ENCODE data around the gene ERP44. TPM values are rescaled to one million over a fixed set of nuclear protein-coding genes. Genes with fewer than 3 reads are reported as not detected.
A peak's percentile ranks its signal among the peaks of the same experiment; 100 is the strongest.

The ERP44 gene
- polyA plus RNA-seq, 3 donors from 2014 or later: 42.0 to 53.4 (median 46.6) TPM

- Mint-ChIP-seq H3K27ac (peak overlapping the region in 1 of 6 donors; percentile 24), H3K4me1 (peaks cover 36 to 63% of the 10 kb centered on the region in 2 donors), H3K4me3 (peak overlapping the region in 1 of 5 donors; percentile 15), H3K36me3 (peaks cover 12 to 14% (median 13%) of the 10 kb centered on the region in 3 donors), H3K9me3 (no peaks in the 10 kb centered on the region), H3K27me3 (ENCODE audit: low read depth in 3 of 3) (no peaks in the 10 kb centered on the region)
- no peak for DNase-seq
Observed at GRCh38 chr9:100033877-100034551, 64.8 kb downstream of the ERP44 start.

DNA sequence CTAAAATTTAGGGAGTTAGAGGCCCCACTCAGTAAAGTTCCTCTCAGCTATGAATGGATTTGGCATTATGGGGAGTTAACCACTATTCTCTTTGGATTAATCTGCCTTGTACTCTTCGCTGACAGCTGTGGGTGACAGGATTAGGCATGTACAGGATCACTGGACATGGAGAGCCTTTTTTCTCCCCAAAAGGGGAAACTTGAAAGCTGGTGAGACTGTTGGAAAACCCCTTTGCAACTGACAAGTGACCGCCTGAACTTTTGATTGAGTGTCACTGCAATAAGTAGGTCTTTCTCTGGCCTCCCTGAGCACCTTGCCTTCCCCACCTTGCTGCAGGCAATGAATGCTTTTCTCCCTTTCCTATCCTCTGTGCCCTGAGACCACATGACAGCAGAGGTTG is 68.3 kb downstream of the ERP44 start:
- Mint-ChIP-seq H3K9me3 (no peaks in the 10 kb centered on the region), H3K36me3 (no peaks in the 10 kb centered on the region), H3K4me1 (peaks cover 27 to 39% of the 10 kb centered on the region in 2 donors), H3K4me3 (no peak overlapping the region), H3K27ac (peak overlapping the region in 2 of 6 donors; percentile 20 to 62), H3K27me3 (ENCODE audit: low read depth in 3 of 3) (no peaks in the 10 kb centered on the region)
- no peak for DNase-seq

- H3K9me3 Mint-ChIP-seq: no peaks in the 10 kb centered on the region
- peaks cover 16 to 26% of the 10 kb centered on the region in 2 donors for H3K4me1 Mint-ChIP-seq
- H3K36me3 Mint-ChIP-seq: peaks cover 0 to 3% (median under 1%) of the 10 kb centered on the region in 3 donors
- no peak overlapping the region for H3K4me3 Mint-ChIP-seq
- DNase-seq: no peak
- peak overlapping the region in 1 of 6 donors; percentile 38 for H3K27ac Mint-ChIP-seq
- H3K27me3 Mint-ChIP-seq (ENCODE audit: low read depth in 3 of 3): no peaks in the 10 kb centered on the region
Observed at GRCh38 chr9:100029251-100029650, 69.5 kb downstream of the ERP44 start.

DNA sequence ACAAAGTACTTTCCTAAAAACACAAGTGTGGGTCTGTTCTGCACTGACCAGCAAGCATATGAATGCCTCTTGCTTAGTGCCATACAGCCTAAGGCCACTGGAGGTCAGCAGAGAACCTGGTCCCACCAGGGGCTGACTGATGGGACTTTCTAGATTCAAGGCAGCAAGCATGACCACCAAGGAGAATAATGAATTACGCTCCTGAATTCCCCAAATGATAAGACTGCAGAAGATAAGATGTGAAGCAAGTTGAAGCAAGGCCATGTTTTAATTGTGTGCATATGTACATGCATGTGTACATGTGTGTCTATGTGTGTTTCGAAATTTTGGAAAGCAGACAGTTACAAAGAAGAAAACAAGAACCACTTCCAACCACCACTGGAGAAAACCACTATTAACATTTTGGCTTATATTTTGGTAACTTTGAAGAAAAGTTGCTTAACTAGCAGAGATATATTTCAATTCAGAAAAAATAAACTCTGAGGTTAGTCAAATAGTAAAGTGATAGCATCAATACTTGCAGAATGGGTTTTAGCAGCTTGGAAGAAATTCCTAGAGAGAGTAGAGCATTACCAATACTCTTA is 70.5 kb downstream of the ERP44 start:
- no peak overlapping the region for H3K4me3 Mint-ChIP-seq
- H3K9me3 Mint-ChIP-seq: no peaks in the 10 kb centered on the region
- H3K4me1 Mint-ChIP-seq: peaks cover 8 to 17% of the 10 kb centered on the region in 2 donors
- H3K27me3 Mint-ChIP-seq (ENCODE audit: low read depth in 3 of 3): no peaks in the 10 kb centered on the region
- peak; percentile 48 to 64 (median 51) for DNase-seq
- H3K27ac Mint-ChIP-seq: peak overlapping the region in 3 of 6 donors; percentile 53 to 67 (median 65)
- peaks cover 0 to 3% (median 3%) of the 10 kb centered on the region in 3 donors for H3K36me3 Mint-ChIP-seq

DNA sequence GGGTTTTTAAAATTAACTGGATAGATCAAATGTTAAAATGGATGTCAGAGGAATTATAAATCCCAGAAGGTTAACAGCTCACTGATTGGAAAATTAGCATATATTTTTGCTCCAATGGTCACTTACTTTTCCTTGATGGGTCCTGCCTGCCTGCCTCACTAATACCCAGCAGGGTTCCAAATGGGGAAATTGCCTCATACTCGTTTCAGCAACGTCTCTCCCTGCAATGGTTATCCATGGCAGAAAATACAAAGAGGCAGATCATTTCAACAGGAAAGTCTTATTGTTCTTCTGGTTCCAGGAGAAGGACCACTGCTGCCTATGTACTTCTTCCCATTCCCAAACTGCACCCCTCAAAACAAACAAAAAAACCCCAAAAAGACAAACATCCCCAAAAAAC is 71.3 kb downstream of the ERP44 start:
- Mint-ChIP-seq H3K27me3 (ENCODE audit: low read depth in 3 of 3) (no peaks in the 10 kb centered on the region), H3K4me1 (peaks cover 8 to 17% of the 10 kb centered on the region in 2 donors), H3K4me3 (no peak overlapping the region), H3K9me3 (no peaks in the 10 kb centered on the region), H3K36me3 (peaks cover 0 to 3% (median 3%) of the 10 kb centered on the region in 3 donors), H3K27ac (peak overlapping the region in 1 of 6 donors; percentile 33)
- DNase-seq: no peak

- Mint-ChIP-seq H3K27ac (no peak overlapping the region), H3K27me3 (ENCODE audit: low read depth in 3 of 3) (no peaks in the 10 kb centered on the region), H3K4me1 (no peaks in the 10 kb centered on the region), H3K36me3 (peaks cover 7 to 23% (median 10%) of the 10 kb centered on the region in 3 donors), H3K9me3 (no peaks in the 10 kb centered on the region), H3K4me3 (no peak overlapping the region)
- DNase-seq: no peak
Observed at GRCh38 chr9:100021931-100022330, 76.9 kb downstream of the ERP44 start.

- Mint-ChIP-seq H3K27me3 (ENCODE audit: low read depth in 3 of 3) (no peaks in the 10 kb centered on the region), H3K9me3 (no peaks in the 10 kb centered on the region), H3K4me1 (no peaks in the 10 kb centered on the region), H3K27ac (no peak overlapping the region), H3K36me3 (peaks cover 8 to 23% (median 10%) of the 10 kb centered on the region in 3 donors), H3K4me3 (no peak overlapping the region)
- DNase-seq: no peak
Observed at GRCh38 chr9:100020121-100020795, 78.5 kb downstream of the ERP44 start.

DNA sequence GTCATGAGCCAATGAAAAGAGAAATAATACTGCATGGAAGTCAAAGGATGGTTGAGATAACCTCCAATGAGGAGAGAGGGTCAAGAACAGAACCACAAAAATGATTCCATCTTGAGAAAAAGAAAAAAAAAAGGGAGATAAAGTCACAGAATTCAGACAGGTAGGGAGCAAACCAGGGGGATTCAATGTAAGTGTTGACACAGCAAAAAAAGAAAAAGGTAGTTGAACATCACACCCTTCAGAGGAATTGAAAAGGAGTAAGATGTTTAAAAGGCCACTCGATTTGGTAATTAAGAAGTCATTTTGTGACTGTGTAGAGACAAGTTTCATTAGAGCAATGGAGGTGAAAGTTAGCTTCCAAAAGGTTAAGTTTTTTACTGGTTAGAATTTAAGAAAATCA is 79.3 kb downstream of the ERP44 start:
- H3K27me3 Mint-ChIP-seq (ENCODE audit: low read depth in 3 of 3): no peaks in the 10 kb centered on the region
- no peak for DNase-seq
- peaks cover 10 to 20% (median 11%) of the 10 kb centered on the region in 3 donors for H3K36me3 Mint-ChIP-seq
- H3K4me3 Mint-ChIP-seq: no peak overlapping the region
- no peaks in the 10 kb centered on the region for H3K9me3 Mint-ChIP-seq
- H3K4me1 Mint-ChIP-seq: no peaks in the 10 kb centered on the region
- H3K27ac Mint-ChIP-seq: peak overlapping the region in 1 of 6 donors; percentile 5

GRCh38 chr9:100014846-100015245 is 84.0 kb downstream of the ERP44 start:
- H3K9me3 Mint-ChIP-seq: no peaks in the 10 kb centered on the region
- peak overlapping the region in 1 of 6 donors; percentile 9 for H3K27ac Mint-ChIP-seq
- H3K36me3 Mint-ChIP-seq: peaks cover 11 to 27% (median 20%) of the 10 kb centered on the region in 3 donors
- no peaks in the 10 kb centered on the region for H3K4me1 Mint-ChIP-seq
- H3K4me3 Mint-ChIP-seq: no peak overlapping the region
- DNase-seq: no peak
- no peaks in the 10 kb centered on the region for H3K27me3 Mint-ChIP-seq (ENCODE audit: low read depth in 3 of 3)

- Mint-ChIP-seq H3K36me3 (peaks cover 9 to 26% (median 17%) of the 10 kb centered on the region in 3 donors), H3K27ac (no peak overlapping the region), H3K4me1 (no peaks in the 10 kb centered on the region), H3K9me3 (no peaks in the 10 kb centered on the region), H3K4me3 (no peak overlapping the region), H3K27me3 (ENCODE audit: low read depth in 3 of 3) (no peaks in the 10 kb centered on the region)
- no peak for DNase-seq
Observed at GRCh38 chr9:100013573-100013972, 85.2 kb downstream of the ERP44 start.

- no peaks in the 10 kb centered on the region for H3K27me3 Mint-ChIP-seq (ENCODE audit: low read depth in 3 of 3)
- no peak overlapping the region for H3K4me3 Mint-ChIP-seq
- H3K27ac Mint-ChIP-seq: no peak overlapping the region
- no peaks in the 10 kb centered on the region for H3K4me1 Mint-ChIP-seq
- no peaks in the 10 kb centered on the region for H3K9me3 Mint-ChIP-seq
- DNase-seq: no peak
- H3K36me3 Mint-ChIP-seq: peaks cover 9 to 26% (median 15%) of the 10 kb centered on the region in 3 donors
Observed at GRCh38 chr9:100012279-100012678, 86.5 kb downstream of the ERP44 start.

DNA sequence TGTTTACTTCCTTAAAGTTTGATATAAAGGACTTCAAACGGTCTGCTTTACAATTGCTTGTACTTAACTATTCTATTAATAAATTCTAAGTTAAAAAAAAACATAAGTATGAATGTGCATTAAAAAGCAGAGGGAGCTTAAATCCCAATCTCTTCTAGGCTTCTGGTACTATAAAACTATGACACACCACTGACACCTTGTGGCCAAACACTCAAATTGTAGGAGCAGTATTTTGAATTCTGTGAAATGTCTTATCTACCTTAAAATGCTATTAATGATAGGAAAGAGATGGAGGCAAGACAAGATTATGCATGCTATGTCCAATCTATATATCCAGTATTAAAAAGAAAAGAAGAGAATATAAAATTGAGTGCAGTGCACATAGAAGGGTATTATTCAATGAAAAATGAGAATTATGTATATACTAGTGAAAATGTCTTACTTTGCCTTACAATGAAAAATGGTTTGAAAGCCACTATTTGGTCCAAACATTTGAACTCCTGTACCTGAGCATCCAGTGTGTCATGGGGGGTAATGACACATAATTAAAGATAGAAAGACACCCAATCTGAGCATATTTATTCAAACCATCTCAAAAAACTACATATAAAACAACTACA is 87.6 kb downstream of the ERP44 start:
- Mint-ChIP-seq H3K36me3 (peaks cover 9 to 28% (median 19%) of the 10 kb centered on the region in 3 donors), H3K9me3 (no peaks in the 10 kb centered on the region)

GRCh38 chr9:99999797-100000196 is 99.0 kb downstream of the ERP44 start:
- no peak for DNase-seq
- H3K4me3 Mint-ChIP-seq: no peak overlapping the region
- H3K36me3 Mint-ChIP-seq: peaks cover 29 to 43% (median 42%) of the 10 kb centered on the region in 3 donors
- no peaks in the 10 kb centered on the region for H3K4me1 Mint-ChIP-seq
- H3K27me3 Mint-ChIP-seq (ENCODE audit: low read depth in 3 of 3): peaks cover 0 to 4% (median 0%) of the 10 kb centered on the region in 3 donors
- no peak overlapping the region for H3K27ac Mint-ChIP-seq
- H3K9me3 Mint-ChIP-seq: no peaks in the 10 kb centered on the region

More for the DNA sequence above, 87.6 kb downstream of the ERP44 start:
- Mint-ChIP-seq H3K4me3 (no peak overlapping the region), H3K4me1 (no peaks in the 10 kb centered on the region), H3K27ac (peak overlapping the region in 1 of 6 donors; percentile 46), H3K27me3 (ENCODE audit: low read depth in 3 of 3) (no peaks in the 10 kb centered on the region)
- peak; percentile 51 to 57 (median 54) for DNase-seq
